MM.1S (cell line): ENCODE results near the gene KIF5A.

Experiments
- CTCF ChIP-seq: fragments of 300-600 bp; sonication (generic); IDR thresholded peaks from 2 replicates; pipeline ENCODE4 v1.5.1; 2016; ENCODE audit warnings: antibody characterized with exemption, low read length, mixed read lengths
- EZH2 ChIP-seq: fragments of 300-600 bp; sonication (generic); optimal IDR thresholded peaks from 2 replicates; pipeline ENCODE3; 2017; ENCODE audit warnings: low read depth, mild to moderate bottlenecking, antibody characterized with exemption, low read length, mixed read lengths
- EZH2phosphoT487 ChIP-seq: fragments of 300-600 bp; sonication (generic); IDR thresholded peaks from 2 replicates; pipeline ENCODE4 v1.6.1; 2018; ENCODE audit warnings: antibody characterized with exemption, low read length

- no peak for TF ChIP-seq CTCF
- TF ChIP-seq EZH2 = no peak
- TF ChIP-seq EZH2phosphoT487 = no peak
Observed at GRCh38 chr12:57512665-57513064, 37.2 kb upstream of the KIF5A start.
